ENCODE measurements around the gene SMAD6.

DNA sequence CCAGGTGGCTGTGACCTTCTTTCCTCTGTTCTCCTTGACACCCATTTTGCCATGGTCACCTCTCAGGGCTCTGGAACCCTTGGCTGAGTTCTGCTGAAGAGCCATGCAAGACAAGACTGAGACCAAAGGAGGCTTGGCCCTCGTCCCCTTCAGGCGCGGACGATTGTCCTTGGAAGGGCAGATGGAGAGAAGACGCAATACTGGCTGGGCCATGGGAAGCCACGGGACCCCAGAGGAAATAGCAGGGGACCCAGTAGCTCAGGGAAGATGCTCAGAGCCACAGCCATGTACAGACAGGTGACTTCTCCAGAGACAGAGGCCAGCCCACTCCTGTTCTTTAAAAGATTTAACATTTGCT lies 125.6 kb downstream of the SMAD6 start:
- no peak for TF ChIP-seq EP300 (conservative IDR thresholded peaks at IDR 0.05; ENCODE audit: poor library complexity, severe bottlenecking)
- TF ChIP-seq, protein P1, sequence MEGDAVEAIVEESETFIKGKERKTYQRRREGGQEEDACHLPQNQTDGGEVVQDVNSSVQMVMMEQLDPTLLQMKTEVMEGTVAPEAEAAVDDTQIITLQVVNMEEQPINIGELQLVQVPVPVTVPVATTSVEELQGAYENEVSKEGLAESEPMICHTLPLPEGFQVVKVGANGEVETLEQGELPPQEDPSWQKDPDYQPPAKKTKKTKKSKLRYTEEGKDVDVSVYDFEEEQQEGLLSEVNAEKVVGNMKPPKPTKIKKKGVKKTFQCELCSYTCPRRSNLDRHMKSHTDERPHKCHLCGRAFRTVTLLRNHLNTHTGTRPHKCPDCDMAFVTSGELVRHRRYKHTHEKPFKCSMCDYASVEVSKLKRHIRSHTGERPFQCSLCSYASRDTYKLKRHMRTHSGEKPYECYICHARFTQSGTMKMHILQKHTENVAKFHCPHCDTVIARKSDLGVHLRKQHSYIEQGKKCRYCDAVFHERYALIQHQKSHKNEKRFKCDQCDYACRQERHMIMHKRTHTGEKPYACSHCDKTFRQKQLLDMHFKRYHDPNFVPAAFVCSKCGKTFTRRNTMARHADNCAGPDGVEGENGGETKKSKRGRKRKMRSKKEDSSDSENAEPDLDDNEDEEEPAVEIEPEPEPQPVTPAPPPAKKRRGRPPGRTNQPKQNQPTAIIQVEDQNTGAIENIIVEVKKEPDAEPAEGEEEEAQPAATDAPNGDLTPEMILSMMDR (IDR thresholded peaks at IDR 0.05; ENCODE audit: poor library complexity, severe bottlenecking) = no peak
- no peak for TF ChIP-seq POLR2AphosphoS5 (IDR thresholded peaks at IDR 0.05)
- no peak for TF ChIP-seq RAD21 (conservative IDR thresholded peaks at IDR 0.05)
- TF ChIP-seq, protein P2, sequence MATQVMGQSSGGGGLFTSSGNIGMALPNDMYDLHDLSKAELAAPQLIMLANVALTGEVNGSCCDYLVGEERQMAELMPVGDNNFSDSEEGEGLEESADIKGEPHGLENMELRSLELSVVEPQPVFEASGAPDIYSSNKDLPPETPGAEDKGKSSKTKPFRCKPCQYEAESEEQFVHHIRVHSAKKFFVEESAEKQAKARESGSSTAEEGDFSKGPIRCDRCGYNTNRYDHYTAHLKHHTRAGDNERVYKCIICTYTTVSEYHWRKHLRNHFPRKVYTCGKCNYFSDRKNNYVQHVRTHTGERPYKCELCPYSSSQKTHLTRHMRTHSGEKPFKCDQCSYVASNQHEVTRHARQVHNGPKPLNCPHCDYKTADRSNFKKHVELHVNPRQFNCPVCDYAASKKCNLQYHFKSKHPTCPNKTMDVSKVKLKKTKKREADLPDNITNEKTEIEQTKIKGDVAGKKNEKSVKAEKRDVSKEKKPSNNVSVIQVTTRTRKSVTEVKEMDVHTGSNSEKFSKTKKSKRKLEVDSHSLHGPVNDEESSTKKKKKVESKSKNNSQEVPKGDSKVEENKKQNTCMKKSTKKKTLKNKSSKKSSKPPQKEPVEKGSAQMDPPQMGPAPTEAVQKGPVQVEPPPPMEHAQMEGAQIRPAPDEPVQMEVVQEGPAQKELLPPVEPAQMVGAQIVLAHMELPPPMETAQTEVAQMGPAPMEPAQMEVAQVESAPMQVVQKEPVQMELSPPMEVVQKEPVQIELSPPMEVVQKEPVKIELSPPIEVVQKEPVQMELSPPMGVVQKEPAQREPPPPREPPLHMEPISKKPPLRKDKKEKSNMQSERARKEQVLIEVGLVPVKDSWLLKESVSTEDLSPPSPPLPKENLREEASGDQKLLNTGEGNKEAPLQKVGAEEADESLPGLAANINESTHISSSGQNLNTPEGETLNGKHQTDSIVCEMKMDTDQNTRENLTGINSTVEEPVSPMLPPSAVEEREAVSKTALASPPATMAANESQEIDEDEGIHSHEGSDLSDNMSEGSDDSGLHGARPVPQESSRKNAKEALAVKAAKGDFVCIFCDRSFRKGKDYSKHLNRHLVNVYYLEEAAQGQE (IDR thresholded peaks at IDR 0.05; ENCODE audit: borderline replicate concordance) = no peak
- TF ChIP-seq TAF1 (IDR thresholded peaks at IDR 0.05; ENCODE audit: low read depth) = no peak
- TF ChIP-seq EZH2 (IDR thresholded peaks at IDR 0.05; ENCODE audit: borderline replicate concordance, insufficient read depth, low read length, poor library complexity, severe bottlenecking) = no peak
- no peak for TF ChIP-seq SMC3 (conservative IDR thresholded peaks at IDR 0.05; ENCODE audit: poor library complexity)

Measured in neural cell (in vitro differentiated cells).